Endothelial cell of umbilical vein (primary cell): ENCODE data around the gene BUD31. TPM values are rescaled to one million over a fixed set of nuclear protein-coding genes. Genes with fewer than 3 reads are reported as not detected.

Experiments
- BruUV-seq: library from RNA; stranded (reverse); fragments of 400-500 nt; replicated peaks from 2 replicates; lab custom pipeline; 2021; lab: Mats Ljungman, UMichigan
- CTCF ChIA-PET: fragments of 300-600, 350-600 bp; sonication (Branson Sonifier 250); formaldehyde crosslinking; loops from one replicate; lab custom pipeline; 2021; ENCODE audit warnings: antibody characterized with exemption, inconsistent platforms; lab: Charles Lee
- POLR2A ChIA-PET: fragments of 300-600, 350-600 bp; sonication (Branson Sonifier 250); formaldehyde crosslinking; loops from one replicate; lab custom pipeline; 2021; ENCODE audit warnings: antibody characterized with exemption, inconsistent platforms; lab: Charles Lee
- DNase-seq: peaks from one replicate; pipeline ENCODE4 v3.0.0-alpha.2; 2011; ENCODE audit warnings: low read depth, low spot score
- FAIRE-seq: peaks from 2 replicates; lab custom pipeline; 2011; peaks lifted over from hg19 to GRCh38; lab: Jason Lieb, UNC
- H2AFZ ChIP-seq: 2 replicates; pipeline ENCODE4 v1.6.0; 2012; ENCODE audit warnings: low read depth, low read length, control low read depth, inconsistent platforms
- H3K27ac ChIP-seq: 2 replicates; pipeline ENCODE4 v1.5.1; 2011; ENCODE audit warnings: low read depth, mild to moderate bottlenecking, control low read depth, low read length, moderate library complexity; ENCODE audit not compliant: insufficient read depth
- H3K27me3 ChIP-seq, 2 experiments: 2 replicates each; pipeline versions ENCODE4 v1.6.0 to v1.6.1; 2011; ENCODE audit warnings: low read length in 2 of 2, mixed read lengths in 1 of 2; ENCODE audit not compliant: control insufficient read depth in 2 of 2, insufficient read depth in 2 of 2
- H3K36me3 ChIP-seq, 2 experiments: 2 replicates in 1 of 2; 3 replicates in 1 of 2; pipeline ENCODE4 v1.5.1; 2011; ENCODE audit warnings: low read length in 2 of 2, mild to moderate bottlenecking in 1 of 2, moderate library complexity in 1 of 2; ENCODE audit not compliant: control insufficient read depth in 2 of 2, insufficient read depth in 2 of 2; ENCODE audit errors: extremely low read depth in 1 of 2
- H3K4me1 ChIP-seq: 3 replicates; pipeline ENCODE4 v1.5.1; 2011; ENCODE audit warnings: mild to moderate bottlenecking, low read length; ENCODE audit not compliant: control insufficient read depth, insufficient read depth; ENCODE audit errors: extremely low read depth
- H3K4me2 ChIP-seq: 2 replicates; pipeline ENCODE4 v1.6.1; 2011; ENCODE audit warnings: low read length, control low read depth, mixed read lengths; ENCODE audit not compliant: insufficient read depth
- H3K4me3 ChIP-seq, 3 experiments: fragments of 200-600 bp in 1 of 3; sonication (generic), shearing (Covaris generic) in 1 of 3; replicated peaks in 1 of 3; 2 replicates each; pipeline ENCODE4 v1.5.1; 2011 to 2016; ENCODE audit warnings: control low read depth in 3 of 3, low read length in 3 of 3, mild to moderate bottlenecking in 2 of 3, inconsistent platforms in 1 of 3, low read depth in 1 of 3, moderate library complexity in 1 of 3; ENCODE audit not compliant: insufficient read depth in 1 of 3
- H3K79me2 ChIP-seq: 2 replicates; pipeline ENCODE4 v1.6.0; 2012; ENCODE audit warnings: low read length, inconsistent platforms; ENCODE audit not compliant: control insufficient read depth, insufficient read depth
- H3K9ac ChIP-seq: replicated peaks from 2 replicates; pipeline ENCODE3; 2011; ENCODE audit warnings: low read length, control low read depth; ENCODE audit not compliant: insufficient read depth; ENCODE audit errors: extremely low read depth
- H3K9me1 ChIP-seq: replicated peaks from 3 replicates; pipeline ENCODE4 v1.6.0; 2011; ENCODE audit warnings: mild to moderate bottlenecking, low read length; ENCODE audit not compliant: control insufficient read depth, insufficient read depth; ENCODE audit errors: extremely low read depth
- H3K9me3 ChIP-seq: replicated peaks from 2 replicates; pipeline ENCODE4 v1.5.1; 2012; ENCODE audit warnings: low read length, inconsistent platforms; ENCODE audit not compliant: control insufficient read depth, insufficient read depth
- H4K20me1 ChIP-seq: replicated peaks from 2 replicates; pipeline ENCODE3; 2011; ENCODE audit warnings: mild to moderate bottlenecking, low read length; ENCODE audit not compliant: control insufficient read depth, insufficient read depth; ENCODE audit errors: extremely low read depth
- CTCF ChIP-seq, 2 donors: IDR thresholded peaks; 1 replicate in 1 of 2; 2 replicates in 1 of 2; pipeline ENCODE4 v1.5.1; 2011; ENCODE audit warnings: low read length in 2 of 2, mild to moderate bottlenecking in 2 of 2, moderate library complexity in 2 of 2, control low read depth in 1 of 2, inconsistent platforms in 1 of 2, low read depth in 1 of 2; ENCODE audit not compliant: insufficient read depth in 1 of 2; ENCODE audit errors: extremely low read depth in 1 of 2
- EZH2 ChIP-seq: IDR thresholded peaks from 2 replicates; pipeline ENCODE4 v1.6.1; 2012; ENCODE audit warnings: borderline replicate concordance, low read depth, mild to moderate bottlenecking, moderate library complexity, low read length, inconsistent platforms; ENCODE audit not compliant: severe bottlenecking
- FOS ChIP-seq: IDR thresholded peaks from 2 replicates; pipeline ENCODE4 v1.6.1; 2011; ENCODE audit warnings: mild to moderate bottlenecking, low read length, moderate library complexity, borderline replicate concordance; ENCODE audit not compliant: insufficient read depth
- GATA2 ChIP-seq: IDR thresholded peaks from 2 replicates; pipeline ENCODE4 v1.7.0; 2011; ENCODE audit warnings: low read depth, mild to moderate bottlenecking, moderate library complexity, mixed read lengths, low read length; ENCODE audit not compliant: insufficient read length, insufficient read depth
- JUN ChIP-seq: IDR thresholded peaks from 2 replicates; pipeline ENCODE4 v1.6.1; 2011; ENCODE audit warnings: borderline replicate concordance, low read depth; ENCODE audit not compliant: insufficient read length, insufficient read depth
- MYC ChIP-seq: IDR thresholded peaks from one replicate; pipeline ENCODE4 v1.6.1; 2011; ENCODE audit warnings: mild to moderate bottlenecking, low read depth, low read length
- POLR2A ChIP-seq: IDR thresholded peaks from 2 replicates; pipeline ENCODE4 v1.6.1; 2012; ENCODE audit warnings: low read depth, mild to moderate bottlenecking, control low read depth, low read length
- POLR2AphosphoS5 ChIP-seq: IDR thresholded peaks from 2 replicates; pipeline ENCODE4 v1.6.1; 2012; ENCODE audit warnings: low read depth, mild to moderate bottlenecking, control low read depth, low read length, moderate library complexity; ENCODE audit not compliant: insufficient read depth
- dilution Hi-C: fragments of 300-500 bp; cut with MboI; formaldehyde crosslinking; loops from one replicate; pipeline ENCODE4 v1.15.0; 2019; ENCODE audit warnings: low sequenced_read_pairs; ENCODE audit not compliant: extremely low pct_ligation_motif_present
- intact Hi-C: fragments of 100-400 bp; cut with micrococcal nuclease; formaldehyde crosslinking; loops from one replicate; pipeline ENCODE4 v1.10.0; 2022
- polyA plus RNA-seq, 4 experiments: library from polyadenylated mRNA; depleted of rRNA in 3 of 4; stranded (reverse) in 3 of 4; unstranded in 1 of 4; fragments of >200 nt; gene quantifications; 2 replicates each; pipeline versions ENCODE4 v1.2.1 to v1.2.3, GENCODE V29; 2011 to 2012; ENCODE audit warnings: missing spikeins in 1 of 4
- total RNA-seq: library from RNA; stranded (reverse); gene quantifications from 2 replicates; pipeline ENCODE4 v1.2.3, GENCODE V29; 2021
- TF ChIP-seq, protein P1 (sequence below): IDR thresholded peaks from 2 replicates; pipeline ENCODE4 v1.6.1; 2011; ENCODE audit not compliant: insufficient read depth, insufficient read length

Gene BUD31
- total and polyA plus RNA-seq, 2 donors (not counting 3 experiments of a cell fraction or from before 2014, with no cell fraction given), result 67.8 to 122 TPM

- TF ChIP-seq CTCF (IDR thresholded peaks at IDR 0.05; ENCODE audit: extremely low read depth in 1 of 2, insufficient read depth in 1 of 2, low read depth in 1 of 2, low read length in 2 of 2), result no peak
- TF ChIP-seq POLR2A, result no peak
- TF ChIP-seq MYC, result no peak
- TF ChIP-seq GATA2, result no peak
- TF ChIP-seq POLR2AphosphoS5, result no peak
- TF ChIP-seq, protein P1, sequence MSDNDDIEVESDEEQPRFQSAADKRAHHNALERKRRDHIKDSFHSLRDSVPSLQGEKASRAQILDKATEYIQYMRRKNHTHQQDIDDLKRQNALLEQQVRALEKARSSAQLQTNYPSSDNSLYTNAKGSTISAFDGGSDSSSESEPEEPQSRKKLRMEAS, result no peak
- TF ChIP-seq FOS, result no peak
- TF ChIP-seq EZH2, result no peak
- TF ChIP-seq JUN, result no peak
- dilution Hi-C loops (no loop called here), intact Hi-C loops (no loop called here)
- Histone ChIP-seq H3K27me3 (no peaks in the 10 kb centered on the region), H3K9ac (no peak overlapping the region), H3K36me3 (peaks cover 13 to 46% of the 10 kb centered on the region in 2 experiments), H3K9me1 (no peaks in the 10 kb centered on the region), H3K79me2 (peaks cover 2% of the 10 kb centered on the region), H3K4me2 (no peak overlapping the region), H3K27ac (no peak overlapping the region), H3K9me3 (no peaks in the 10 kb centered on the region), H2AFZ (no peak overlapping the region), H3K4me3 (no peak overlapping the region), H3K4me1 (no peaks in the 10 kb centered on the region), H4K20me1 (no peaks in the 10 kb centered on the region)
- DNase-seq (no peak), FAIRE-seq (no peak)
- BruUV-seq, result no TSS peak
- POLR2A ChIA-PET, result no interaction called here
- CTCF ChIA-PET, result interaction anchor here (0.6 to 0.7 kb wide), 2 partner anchors 10 to 23 kb away, joined by 3 read pairs; no protein-coding TSS in a partner anchor
Observed at GRCh38 chr7:99447943-99448342, 39.2 kb downstream of the BUD31 start.
